A673 (cell line): ENCODE measurements around the gene FA2H. TPM values are rescaled to one million over a fixed set of nuclear protein-coding genes. Genes with fewer than 3 reads are reported as not detected.

Source experiments
- BruUV-seq: library from RNA; stranded (reverse); fragments of 400-500 nt; replicated peaks from 2 replicates; lab custom pipeline; 2021; lab: Mats Ljungman, UMichigan
- CTCF ChIA-PET: fragments of 300-600 bp; sonication (Branson Sonifier 250); formaldehyde crosslinking; loops from one replicate; lab custom pipeline; 2022; ENCODE audit warnings: antibody characterized with exemption; lab: Charles Lee
- POLR2A ChIA-PET: fragments of 300-600 bp; sonication (Branson Sonifier 250); formaldehyde crosslinking; loops from one replicate; lab custom pipeline; 2022; ENCODE audit warnings: antibody characterized with exemption; ENCODE audit not compliant: low non-redundant PET; lab: Charles Lee
- DNase-seq: peaks from one replicate; pipeline ENCODE4 v3.0.0-alpha.2; 2015; ENCODE audit warnings: low spot score
- H3K27ac ChIP-seq: fragments of 200-600 bp; sonication (generic); 2 replicates; pipeline ENCODE4 v1.5.1; 2016; ENCODE audit warnings: mixed run types, low read depth, mild to moderate bottlenecking, mixed read lengths, antibody characterized with exemption, low read length; ENCODE audit not compliant: poor library complexity, severe bottlenecking
- H3K27me3 ChIP-seq: fragments of 200-600 bp; sonication (generic); replicated peaks from 2 replicates; pipeline ENCODE4 v1.6.1; 2017; ENCODE audit warnings: mixed run types, low read depth, mild to moderate bottlenecking, mixed read lengths, antibody characterized with exemption, low read length; ENCODE audit not compliant: insufficient read depth, poor library complexity
- H3K36me3 ChIP-seq: fragments of 200-600 bp; sonication (generic); 2 replicates; pipeline ENCODE4 v1.6.1; 2016; ENCODE audit warnings: mixed run types, mild to moderate bottlenecking, mixed read lengths, antibody characterized with exemption, low read length; ENCODE audit not compliant: insufficient read depth, poor library complexity, severe bottlenecking
- H3K4me1 ChIP-seq: fragments of 200-600 bp; sonication (generic); 2 replicates; pipeline ENCODE4 v1.6.1; 2017; ENCODE audit warnings: mixed run types, mild to moderate bottlenecking, mixed read lengths, antibody characterized with exemption, low read length; ENCODE audit not compliant: insufficient read depth, poor library complexity, severe bottlenecking
- H3K4me3 ChIP-seq: fragments of 200-600 bp; sonication (generic); 2 replicates; pipeline ENCODE4 v1.5.1; 2016; ENCODE audit warnings: low read depth, mixed run types, mild to moderate bottlenecking, mixed read lengths, low read length; ENCODE audit not compliant: poor library complexity, severe bottlenecking
- H3K9me3 ChIP-seq: fragments of 200-600 bp; sonication (generic); 2 replicates; pipeline ENCODE4 v1.6.1; 2016; ENCODE audit warnings: mixed run types, low read depth, mild to moderate bottlenecking, mixed read lengths, antibody characterized with exemption, low read length; ENCODE audit not compliant: poor library complexity, severe bottlenecking
- CTCF ChIP-seq: fragments of 300-800, 200-600 bp; sonication (generic); conservative IDR thresholded peaks from 2 replicates; pipeline ENCODE4 v1.5.1; 2017; ENCODE audit warnings: low read depth, mild to moderate bottlenecking, antibody characterized with exemption, low read length, moderate library complexity, mixed read lengths
- EZH2 ChIP-seq: fragments of 200-600 bp; sonication (generic); IDR thresholded peaks from 2 replicates; pipeline ENCODE4 v1.6.1; 2017; ENCODE audit warnings: borderline replicate concordance, low read depth, mild to moderate bottlenecking, mixed read lengths, antibody characterized with exemption, low read length; ENCODE audit not compliant: poor library complexity, severe bottlenecking
- intact Hi-C: fragments of 100-400 bp; cut with micrococcal nuclease; formaldehyde crosslinking; loops from one replicate; pipeline ENCODE4 v1.10.0; 2022; ENCODE audit not compliant: unreplicated experiment
- total RNA-seq: library from RNA; stranded (reverse); gene quantifications from 2 replicates; pipeline ENCODE4 v1.2.3, GENCODE V29; 2021

FA2H gene
- total RNA-seq, 1 experiment from 2014 or later = not detected

- ChIA-PET POLR2A (no interaction called here), CTCF (no interaction called here)
- Histone ChIP-seq H3K4me3 (no peak overlapping the region), H3K27ac (no peak overlapping the region), H3K36me3 (no peaks in the 10 kb centered on the region), H3K4me1 (no peaks in the 10 kb centered on the region), H3K27me3 (peaks cover 27% of the 10 kb centered on the region), H3K9me3 (no peaks in the 10 kb centered on the region)
- TF ChIP-seq EZH2 (no peak), CTCF (no peak)
- intact Hi-C loops = no loop called here
- no TSS peak for BruUV-seq
- DNase-seq = no peak
Observed at GRCh38 chr16:74800216-74800871, 25.7 kb upstream of the FA2H start.

GRCh38 chr16:74797414-74797813, 22.8 kb upstream of the FA2H start:
- BruUV-seq = no TSS peak

GRCh38 chr16:74795104-74795503, 20.5 kb upstream of the FA2H start:
- no TSS peak for BruUV-seq
- Histone ChIP-seq H3K4me3 (no peak overlapping the region), H3K36me3 (no peaks in the 10 kb centered on the region), H3K27ac (no peak overlapping the region), H3K4me1 (no peaks in the 10 kb centered on the region), H3K27me3 (peaks cover 4% of the 10 kb centered on the region), H3K9me3 (no peaks in the 10 kb centered on the region)
- TF ChIP-seq CTCF (no peak), EZH2 (no peak)
- no peak for DNase-seq
- intact Hi-C loops = no loop called here
- CTCF ChIA-PET = no interaction called here
- POLR2A ChIA-PET = no interaction called here

More at GRCh38 chr16:74797414-74797813, 22.8 kb upstream of the FA2H start:
- TF ChIP-seq EZH2 (no peak), CTCF (no peak)
- POLR2A ChIA-PET = no interaction called here
- DNase-seq = no peak
- no peaks in the 10 kb centered on the region for H3K9me3 ChIP-seq
- no peak overlapping the region for H3K4me3 ChIP-seq
- H3K36me3 ChIP-seq = no peaks in the 10 kb centered on the region
- H3K4me1 ChIP-seq = no peaks in the 10 kb centered on the region
- intact Hi-C loops = no loop called here
- CTCF ChIA-PET = no interaction called here
- no peak overlapping the region for H3K27ac ChIP-seq
- peaks cover 12% of the 10 kb centered on the region for H3K27me3 ChIP-seq
